SK-N-SH (cell line): ENCODE data around the gene USO1.

Experiments
- CTCF ChIP-seq: fragments of 200-600 bp; sonication (generic); IDR thresholded peaks from 2 replicates; pipeline ENCODE4 v1.6.1; 2017; ENCODE audit warnings: antibody characterized with exemption, mild to moderate bottlenecking, moderate library complexity
- FOSL2 ChIP-seq: IDR thresholded peaks from 2 replicates; pipeline ENCODE4 v1.4.0; 2012; ENCODE audit warnings: low read depth, mild to moderate bottlenecking, moderate library complexity, borderline replicate concordance
- IRF3 ChIP-seq: fragments of 150-350 bp; IDR thresholded peaks from 2 replicates; pipeline ENCODE4 v1.6.1; 2016; ENCODE audit warnings: mild to moderate bottlenecking, low read depth, low read length
- JUND ChIP-seq: IDR thresholded peaks from 2 replicates; pipeline ENCODE4 v1.4.0; 2012
- MAX ChIP-seq: IDR thresholded peaks from 2 replicates; pipeline ENCODE4 v1.4.0; 2012; ENCODE audit warnings: low read depth
- NRF1 ChIP-seq: IDR thresholded peaks from 2 replicates; pipeline ENCODE4 v1.6.1; 2012; ENCODE audit warnings: low read depth, mild to moderate bottlenecking, low read length
- POLR2AphosphoS5 ChIP-seq: IDR thresholded peaks from 2 replicates; pipeline ENCODE4 v1.6.1; 2012; ENCODE audit warnings: low read depth, low read length
- RFX5 ChIP-seq: IDR thresholded peaks from 2 replicates; pipeline ENCODE4 v1.6.1; 2012; ENCODE audit warnings: mild to moderate bottlenecking, improper control_type of control experiment, low read length
- TEAD4 ChIP-seq: IDR thresholded peaks from 2 replicates; pipeline ENCODE4 v1.4.0; 2012; ENCODE audit warnings: mild to moderate bottlenecking, borderline replicate concordance; ENCODE audit not compliant: insufficient read depth
- USF1 ChIP-seq: IDR thresholded peaks from 2 replicates; pipeline ENCODE4 v1.4.0; 2012; ENCODE audit warnings: low read depth, borderline replicate concordance
- USF2 ChIP-seq: fragments of 150-350 bp; IDR thresholded peaks from 2 replicates; pipeline ENCODE4 v1.6.1; 2017; ENCODE audit warnings: antibody characterized with exemption, low read length, low read depth, borderline replicate concordance

GRCh38 chr4:75845992-75846391 is 121.6 kb downstream of the USO1 start:
- TF ChIP-seq USF2 (no peak), CTCF (no peak), TEAD4 (no peak), POLR2AphosphoS5 (no peak), MAX (no peak), USF1 (no peak), IRF3 (no peak), JUND (no peak), FOSL2 (no peak), RFX5 (no peak), NRF1 (no peak)
